Activated CD4-positive, alpha-beta T cell treated with anti-CD3 and anti-CD28 coated beads for 48 hours (primary cell): ENCODE results near the gene RXFP2.

ENCODE experiments used
- DNase-seq: peaks from one replicate; pipeline ENCODE4 v3.0.0-alpha.2; 2020

RXFP2 gene, protein sequence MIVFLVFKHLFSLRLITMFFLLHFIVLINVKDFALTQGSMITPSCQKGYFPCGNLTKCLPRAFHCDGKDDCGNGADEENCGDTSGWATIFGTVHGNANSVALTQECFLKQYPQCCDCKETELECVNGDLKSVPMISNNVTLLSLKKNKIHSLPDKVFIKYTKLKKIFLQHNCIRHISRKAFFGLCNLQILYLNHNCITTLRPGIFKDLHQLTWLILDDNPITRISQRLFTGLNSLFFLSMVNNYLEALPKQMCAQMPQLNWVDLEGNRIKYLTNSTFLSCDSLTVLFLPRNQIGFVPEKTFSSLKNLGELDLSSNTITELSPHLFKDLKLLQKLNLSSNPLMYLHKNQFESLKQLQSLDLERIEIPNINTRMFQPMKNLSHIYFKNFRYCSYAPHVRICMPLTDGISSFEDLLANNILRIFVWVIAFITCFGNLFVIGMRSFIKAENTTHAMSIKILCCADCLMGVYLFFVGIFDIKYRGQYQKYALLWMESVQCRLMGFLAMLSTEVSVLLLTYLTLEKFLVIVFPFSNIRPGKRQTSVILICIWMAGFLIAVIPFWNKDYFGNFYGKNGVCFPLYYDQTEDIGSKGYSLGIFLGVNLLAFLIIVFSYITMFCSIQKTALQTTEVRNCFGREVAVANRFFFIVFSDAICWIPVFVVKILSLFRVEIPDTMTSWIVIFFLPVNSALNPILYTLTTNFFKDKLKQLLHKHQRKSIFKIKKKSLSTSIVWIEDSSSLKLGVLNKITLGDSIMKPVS

GRCh38 chr13:31739226-31739625 is at the start of gene RXFP2:
TSS of gene RXFP2 (plus strand) at chr13:31739526. CDS start at chr13:31739613, 87 bp downstream.
- no peak for DNase-seq

DNA sequence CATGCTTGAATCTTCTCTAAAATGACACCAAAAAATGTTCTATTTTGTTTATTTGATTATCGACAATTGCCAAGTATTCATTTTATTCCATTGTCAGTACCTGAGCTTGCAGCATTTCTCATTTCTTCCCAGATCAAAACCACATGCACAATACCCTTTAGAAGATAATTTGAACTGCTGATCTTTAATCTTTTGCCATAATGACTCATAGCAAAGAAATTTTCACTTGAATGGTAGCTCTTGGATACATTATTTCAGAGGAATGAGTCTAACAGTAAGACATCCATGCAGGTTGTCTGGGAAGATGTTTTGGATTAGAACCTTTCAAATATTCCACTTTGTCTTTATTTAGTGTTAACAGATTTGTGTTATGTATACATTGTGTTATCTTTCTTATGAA is 42.0 kb upstream of the RXFP2 start:
- DNase-seq, result no peak

- no peak for DNase-seq
Observed at GRCh38 chr13:31699650-31700049, 39.7 kb upstream of the RXFP2 start.

GRCh38 chr13:31703780-31704179 is 35.5 kb upstream of the RXFP2 start:
- DNase-seq, result no peak

DNA sequence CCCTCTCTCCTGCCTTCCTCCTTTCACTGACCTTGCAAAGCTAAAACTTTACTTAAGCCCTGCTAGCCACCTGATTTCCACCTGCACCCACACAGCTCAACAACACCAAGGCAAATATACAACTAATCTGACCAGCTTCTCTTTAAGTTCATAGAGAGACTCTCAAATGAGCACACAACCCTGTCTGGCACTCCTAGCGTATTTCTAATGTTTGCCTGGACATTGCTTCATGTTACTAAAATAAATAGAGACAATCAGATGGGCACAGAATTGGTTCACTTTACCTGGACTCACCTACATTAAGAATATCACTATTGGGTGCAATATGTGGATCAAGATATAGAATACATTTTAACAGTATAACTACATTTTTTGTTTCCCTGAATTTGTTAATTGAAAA is 33.2 kb upstream of the RXFP2 start:
- no peak for DNase-seq

- no peak for DNase-seq
Observed at GRCh38 chr13:31717583-31717982, 21.7 kb upstream of the RXFP2 start.

DNA sequence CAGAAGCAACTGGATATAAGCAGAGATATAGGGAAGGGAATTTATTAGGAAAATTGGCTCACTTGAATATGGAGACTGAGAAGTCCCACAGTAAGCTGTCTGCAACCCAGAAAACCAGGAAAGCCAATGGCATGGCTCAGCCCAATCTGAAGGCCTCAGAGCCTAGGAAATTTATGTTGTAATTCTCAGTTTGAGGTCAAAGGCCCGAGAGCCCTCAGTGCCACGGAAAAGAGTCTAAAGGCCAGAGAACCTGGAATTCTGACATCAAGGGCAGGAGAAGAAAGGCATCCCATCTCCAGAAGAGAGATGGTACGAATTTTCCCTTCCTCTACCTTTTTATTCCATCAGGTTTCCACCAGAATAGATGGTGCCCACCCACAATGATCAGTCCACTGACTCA is 20.1 kb upstream of the RXFP2 start:
- DNase-seq, result no peak

DNA sequence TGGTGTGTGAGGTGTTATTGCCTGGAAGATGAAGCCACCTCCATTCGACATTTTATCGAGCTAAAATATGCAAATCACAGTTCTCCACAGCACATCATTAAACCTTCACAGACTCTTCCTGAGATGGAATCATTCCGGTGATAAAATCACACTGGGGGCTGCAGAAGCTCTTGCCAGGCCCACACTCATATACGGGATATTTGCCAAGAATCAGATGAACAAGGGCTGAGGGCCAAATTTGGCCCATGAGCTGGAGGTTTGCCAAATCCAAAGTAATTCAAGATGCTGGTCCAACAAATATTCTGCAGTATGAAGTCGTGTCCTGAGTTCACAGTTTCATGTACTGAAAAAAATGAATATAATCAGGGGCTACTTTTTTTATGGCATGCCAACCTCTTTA is 16.7 kb upstream of the RXFP2 start:
- DNase-seq, result no peak

GRCh38 chr13:31725841-31726240 is 13.5 kb upstream of the RXFP2 start:
- DNase-seq, result no peak

DNA sequence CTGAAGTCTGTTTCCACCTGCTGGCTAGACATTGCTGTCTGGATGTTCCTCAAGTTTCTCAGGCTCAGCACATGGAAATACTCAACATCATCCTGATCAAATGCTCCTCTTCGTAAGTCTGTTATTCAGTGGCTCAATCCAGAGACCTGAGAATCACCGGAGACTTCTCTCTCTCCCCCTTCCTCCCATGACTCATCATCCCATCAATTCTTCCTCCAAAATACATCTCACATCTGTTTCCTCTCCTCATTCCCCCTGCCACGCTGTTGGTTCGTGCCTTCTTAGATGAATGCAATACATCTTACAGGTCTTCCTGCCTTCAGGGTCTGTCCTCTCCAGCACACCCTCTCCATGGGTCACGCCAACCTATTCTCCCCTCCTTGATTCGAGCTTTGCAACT is 7.4 kb upstream of the RXFP2 start:
- no peak for DNase-seq

GRCh38 chr13:31733066-31733465 is 6.3 kb upstream of the RXFP2 start:
- no peak for DNase-seq

- DNase-seq, result no peak
Observed at GRCh38 chr13:31733647-31734046, 5.7 kb upstream of the RXFP2 start.

GRCh38 chr13:31742097-31742734 is 2.9 kb downstream of the RXFP2 start:
- peak; percentile 72 for DNase-seq

DNA sequence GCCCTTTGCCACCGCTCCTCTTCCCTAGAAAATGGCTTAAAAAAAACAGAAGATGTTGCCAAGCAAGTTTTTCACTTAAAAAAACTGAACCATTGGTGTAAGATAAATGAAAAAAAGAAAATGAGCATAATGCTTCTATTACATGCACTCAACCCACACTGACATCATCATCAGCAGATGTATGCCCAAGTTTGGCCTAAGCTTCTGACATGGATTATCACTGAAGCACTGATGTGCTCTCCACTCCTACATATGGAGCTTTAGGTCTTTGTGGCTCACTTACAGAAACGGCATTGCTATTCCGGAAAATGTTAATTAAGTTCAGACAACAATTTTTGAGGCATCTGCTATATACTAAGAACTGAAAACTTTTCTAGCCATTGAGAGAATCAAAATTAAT is 8.0 kb downstream of the RXFP2 start:
- no peak for DNase-seq

GRCh38 chr13:31747966-31748365 is 8.6 kb downstream of the RXFP2 start:
- DNase-seq, result no peak

DNA sequence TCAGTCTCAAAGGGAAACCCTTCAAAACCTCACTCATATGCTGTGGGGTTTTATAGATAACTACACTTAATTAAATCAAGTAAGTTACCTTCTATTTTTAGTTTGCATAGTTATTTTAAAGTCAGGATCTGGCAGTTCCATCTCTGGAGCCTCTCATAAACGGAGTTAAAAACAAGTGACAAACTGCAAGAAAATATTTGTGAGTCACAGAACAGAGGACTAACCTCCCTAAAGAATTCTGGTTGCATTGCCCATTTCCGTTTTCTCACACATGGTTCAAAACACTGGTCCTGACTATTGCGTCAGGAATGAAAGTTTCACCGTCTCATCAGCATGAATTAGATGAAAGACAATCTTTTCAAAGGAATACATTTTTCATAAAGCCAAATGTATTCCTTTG is 10.6 kb downstream of the RXFP2 start:
- DNase-seq, result no peak

DNA sequence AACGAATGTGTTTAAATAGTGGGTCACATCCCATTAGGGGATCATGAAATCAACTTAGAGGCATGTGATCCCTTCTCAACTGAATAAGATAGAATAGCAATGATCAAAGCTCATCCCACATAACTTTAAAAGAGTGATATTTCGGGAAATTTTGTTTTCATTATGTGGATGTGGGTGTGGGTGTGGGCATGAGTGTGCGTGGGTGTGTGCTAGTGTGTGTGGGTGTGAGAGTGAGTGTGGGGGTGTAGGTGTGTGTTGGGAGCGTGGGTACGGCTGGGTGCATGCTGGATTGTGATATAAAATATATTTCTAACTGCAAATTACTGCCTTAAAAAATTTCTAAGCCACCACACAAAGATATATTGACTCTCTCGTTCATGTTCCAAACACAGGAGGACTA is 15.9 kb downstream of the RXFP2 start:
- DNase-seq, result no peak

- no peak for DNase-seq
Observed at GRCh38 chr13:31755803-31756212, 16.5 kb downstream of the RXFP2 start.

- no peak for DNase-seq
Observed at GRCh38 chr13:31756346-31756745, 17.0 kb downstream of the RXFP2 start.

DNA sequence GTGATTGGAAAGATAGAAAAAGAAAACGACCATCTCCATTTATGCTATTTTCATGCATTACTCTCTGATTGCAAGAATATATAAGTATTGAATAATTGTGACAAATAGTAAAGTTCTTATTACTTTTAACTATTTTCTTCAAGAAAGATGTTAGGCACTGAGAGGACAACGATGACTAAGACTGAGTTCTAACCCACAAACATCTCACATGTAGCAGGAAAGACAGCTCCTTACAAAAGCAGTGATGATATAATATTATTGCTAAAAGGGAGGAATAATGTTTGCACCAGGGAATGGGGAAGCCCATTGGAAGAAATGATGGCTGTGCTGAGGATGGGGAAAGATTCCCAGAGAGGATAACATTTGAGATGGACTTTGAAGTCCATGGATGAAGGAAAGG is 22.6 kb downstream of the RXFP2 start:
- DNase-seq, result no peak

DNA sequence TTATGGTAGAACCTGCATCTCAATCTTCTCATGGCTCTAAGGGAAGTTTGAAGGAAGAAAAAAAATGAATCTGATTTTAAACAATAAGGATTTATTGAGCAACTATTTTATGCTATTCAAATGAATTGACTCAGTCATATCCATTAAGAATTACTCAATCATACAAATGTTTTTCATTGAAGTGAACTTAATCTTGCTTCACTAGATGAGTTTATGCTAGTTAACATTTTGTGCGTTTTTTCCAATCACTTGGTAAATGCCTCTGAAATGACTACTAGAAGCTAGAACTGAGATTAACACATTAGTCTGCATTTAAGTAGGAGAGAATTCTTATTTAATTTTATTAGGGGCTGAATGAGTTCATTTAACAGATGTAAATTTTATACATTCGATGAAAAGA is 25.2 kb downstream of the RXFP2 start:
- DNase-seq, result no peak

DNA sequence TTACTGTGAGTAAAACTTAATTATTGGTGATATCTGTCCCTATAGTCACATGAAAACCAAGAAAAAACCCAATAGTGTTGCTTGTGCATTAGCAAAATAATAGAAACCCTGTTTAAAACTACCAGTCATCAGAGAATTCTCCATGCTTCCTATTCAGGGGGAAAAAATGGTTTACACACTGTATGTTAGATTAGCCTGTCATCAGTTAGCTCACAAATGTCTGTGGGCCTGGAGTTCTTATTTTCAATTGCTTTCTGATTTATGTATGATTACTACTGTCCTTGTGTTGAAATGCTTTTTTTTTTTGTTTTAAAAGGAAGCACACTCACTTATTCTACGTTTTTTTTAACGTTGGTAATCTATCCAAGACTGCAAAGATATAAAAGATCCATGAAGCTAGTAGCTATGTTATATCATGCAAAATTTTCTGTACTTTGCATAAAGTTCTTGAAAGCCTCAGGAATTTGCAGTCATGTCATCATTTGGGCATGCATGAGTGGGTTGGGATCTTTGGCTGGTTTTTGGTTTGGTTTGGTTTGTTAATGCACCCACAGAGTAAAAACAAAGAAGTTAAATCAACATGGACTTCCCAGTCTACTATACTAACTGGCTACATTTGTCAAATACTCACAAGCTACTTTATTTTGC is 25.9 kb downstream of the RXFP2 start:
- no peak for DNase-seq

- DNase-seq, result no peak
Observed at GRCh38 chr13:31767175-31767900, 28.0 kb downstream of the RXFP2 start.
